Fibroblast of villous mesenchyme (primary cell): ENCODE measurements around the gene RNF19B. TPM values are rescaled to one million over a fixed set of nuclear protein-coding genes. Genes with fewer than 3 reads are reported as not detected.

Experiments
- DNase-seq: peaks from one replicate; pipeline ENCODE4 v3.0.0-alpha.2; 2010; ENCODE audit warnings: low read depth
- H3K4me3 ChIP-seq: 2 replicates; pipeline ENCODE4 v1.5.1; 2011; ENCODE audit warnings: low read depth, mild to moderate bottlenecking, low read length
- CTCF ChIP-seq: IDR thresholded peaks from 2 replicates; pipeline ENCODE4 v1.5.1; 2012; ENCODE audit warnings: low read depth, mild to moderate bottlenecking, low read length; ENCODE audit not compliant: insufficient read depth
- total RNA-seq: library from RNA; depleted of rRNA; stranded (reverse); fragments of >200 nt; gene quantifications from 2 replicates; pipeline ENCODE4 v1.2.3, GENCODE V29; 2012

RNF19B gene
- total RNA-seq, 1 donor = 9.5 TPM

- no peak for TF ChIP-seq CTCF
- no peak for DNase-seq
- H3K4me3 ChIP-seq = no peak overlapping the region
Observed at GRCh38 chr1:32889731-32890278, 74.8 kb downstream of the RNF19B start.

- TF ChIP-seq CTCF = no peak
- DNase-seq = no peak
- no peak overlapping the region for H3K4me3 ChIP-seq
Observed at GRCh38 chr1:32888677-32889420, 75.8 kb downstream of the RNF19B start.

GRCh38 chr1:32888134-32888533 is 76.5 kb downstream of the RNF19B start:
- no peak overlapping the region for H3K4me3 ChIP-seq
- TF ChIP-seq CTCF = no peak
- DNase-seq = no peak

GRCh38 chr1:32887623-32888022 is 77.0 kb downstream of the RNF19B start:
- no peak for TF ChIP-seq CTCF
- DNase-seq = no peak
- H3K4me3 ChIP-seq = no peak overlapping the region

GRCh38 chr1:32886828-32887414 is 77.7 kb downstream of the RNF19B start:
- H3K4me3 ChIP-seq = no peak overlapping the region
- DNase-seq = no peak
- TF ChIP-seq CTCF = no peak

Other genes with a start within 250 kb of the RNF19B start
- 137 and 182 TPM in 2 replicates for gene YARS1, start 147.5 kb downstream of the RNF19B start, total RNA-seq
- gene S100PBP, start 147.2 kb downstream of the RNF19B start, total RNA-seq = 32.9 and 46.6 TPM in 2 replicates
- gene FNDC5, start 93.9 kb downstream of the RNF19B start, total RNA-seq = 0.43 and 0.64 TPM in 2 replicates
- not detected in 2 replicates for gene HPCA, start 78.3 kb downstream of the RNF19B start, total RNA-seq
- gene TMEM54, start 63.4 kb downstream of the RNF19B start, total RNA-seq = 9.9 and 17.4 TPM in 2 replicates
- 99.7 and 120 TPM in 2 replicates for gene AK2, start 72.1 kb upstream of the RNF19B start, total RNA-seq
- 2.6 and 6.8 TPM in 2 replicates for gene AZIN2, start 116.3 kb upstream of the RNF19B start, total RNA-seq
- 3.9 TPM in 2 replicates for gene TRIM62, start 217.2 kb upstream of the RNF19B start, total RNA-seq